WI38 (cell line): ENCODE results near the gene GBX1.

ENCODE experiments used
- H3K4me3 ChIP-seq: 2 replicates; pipeline ENCODE4 v1.5.1; 2011; ENCODE audit warnings: low read depth, mild to moderate bottlenecking, control low read depth, low read length
- TF ChIP-seq, protein P1 (sequence below): IDR thresholded peaks from 2 replicates; pipeline ENCODE4 v1.5.1; 2012; ENCODE audit warnings: low read depth, mild to moderate bottlenecking, control low read depth, low read length

The GBX1 gene

DNA sequence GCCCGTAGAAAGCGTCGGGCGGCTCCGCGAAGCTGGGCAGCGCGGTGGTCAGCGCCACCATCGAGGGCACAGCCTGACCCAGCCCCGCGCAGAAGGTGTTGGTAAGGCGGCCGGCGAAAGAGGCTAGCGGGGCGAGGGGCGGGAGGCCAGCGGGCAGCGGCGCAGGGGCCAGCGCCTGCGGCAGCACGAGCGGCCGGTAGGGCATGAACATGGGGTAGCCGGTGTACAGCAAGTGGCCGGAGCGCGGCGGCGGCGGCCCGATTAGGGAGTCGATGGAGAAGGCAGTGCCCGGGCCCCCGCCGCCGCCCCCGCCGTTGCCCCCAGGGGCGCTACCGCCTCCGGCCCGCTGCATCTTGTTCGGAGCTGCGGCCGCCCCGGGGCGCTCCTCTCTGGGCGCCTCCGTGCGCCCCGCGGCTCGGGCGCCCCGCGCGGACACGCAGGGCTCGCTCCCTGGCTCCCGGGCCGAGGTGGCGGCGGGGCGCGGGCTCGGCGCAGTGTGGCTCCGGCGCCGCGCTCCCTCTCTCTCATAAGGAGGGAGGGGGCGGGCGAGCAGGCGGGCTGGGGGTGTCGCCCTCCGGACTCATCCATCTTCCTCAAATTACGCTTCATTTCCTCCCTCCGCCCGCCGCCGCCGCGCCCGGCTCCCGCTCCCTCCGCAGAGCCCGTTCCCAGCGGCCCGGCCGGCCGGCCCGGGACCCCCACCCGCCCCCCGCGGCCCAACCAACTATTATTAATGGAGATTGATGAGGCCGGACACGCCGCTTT lies at the start of gene GBX1:
TSS of gene GBX1 (minus strand) at position 498 of the 765 bp plus-strand sequence. CDS start at position 352, 146 bp downstream.
- H3K4me3 ChIP-seq: no peak within 1 kb of the TSS
- TF ChIP-seq, protein P1, sequence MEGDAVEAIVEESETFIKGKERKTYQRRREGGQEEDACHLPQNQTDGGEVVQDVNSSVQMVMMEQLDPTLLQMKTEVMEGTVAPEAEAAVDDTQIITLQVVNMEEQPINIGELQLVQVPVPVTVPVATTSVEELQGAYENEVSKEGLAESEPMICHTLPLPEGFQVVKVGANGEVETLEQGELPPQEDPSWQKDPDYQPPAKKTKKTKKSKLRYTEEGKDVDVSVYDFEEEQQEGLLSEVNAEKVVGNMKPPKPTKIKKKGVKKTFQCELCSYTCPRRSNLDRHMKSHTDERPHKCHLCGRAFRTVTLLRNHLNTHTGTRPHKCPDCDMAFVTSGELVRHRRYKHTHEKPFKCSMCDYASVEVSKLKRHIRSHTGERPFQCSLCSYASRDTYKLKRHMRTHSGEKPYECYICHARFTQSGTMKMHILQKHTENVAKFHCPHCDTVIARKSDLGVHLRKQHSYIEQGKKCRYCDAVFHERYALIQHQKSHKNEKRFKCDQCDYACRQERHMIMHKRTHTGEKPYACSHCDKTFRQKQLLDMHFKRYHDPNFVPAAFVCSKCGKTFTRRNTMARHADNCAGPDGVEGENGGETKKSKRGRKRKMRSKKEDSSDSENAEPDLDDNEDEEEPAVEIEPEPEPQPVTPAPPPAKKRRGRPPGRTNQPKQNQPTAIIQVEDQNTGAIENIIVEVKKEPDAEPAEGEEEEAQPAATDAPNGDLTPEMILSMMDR: no peak

DNA sequence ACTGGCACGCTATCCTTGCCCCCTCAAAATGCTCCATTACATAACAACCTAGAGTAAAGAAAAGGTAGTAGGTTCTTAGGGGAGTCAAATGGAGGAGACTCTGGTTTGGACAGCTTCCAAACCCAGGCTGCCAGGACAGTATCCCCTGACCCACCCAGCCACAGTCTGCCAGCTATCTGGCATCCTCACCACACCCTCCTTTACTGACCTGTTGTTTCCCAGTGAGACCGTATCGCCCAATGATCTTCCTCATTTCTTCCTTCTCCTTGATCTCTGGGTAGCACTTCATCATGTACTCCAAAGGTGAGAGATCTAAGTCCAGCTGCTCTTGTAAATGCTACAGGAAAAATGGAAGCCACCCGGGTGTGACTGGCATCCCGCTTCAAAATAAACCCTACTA lies 47.9 kb upstream of the GBX1 start:
- TF ChIP-seq, protein P1: no peak
- no peak overlapping the region for H3K4me3 ChIP-seq

DNA sequence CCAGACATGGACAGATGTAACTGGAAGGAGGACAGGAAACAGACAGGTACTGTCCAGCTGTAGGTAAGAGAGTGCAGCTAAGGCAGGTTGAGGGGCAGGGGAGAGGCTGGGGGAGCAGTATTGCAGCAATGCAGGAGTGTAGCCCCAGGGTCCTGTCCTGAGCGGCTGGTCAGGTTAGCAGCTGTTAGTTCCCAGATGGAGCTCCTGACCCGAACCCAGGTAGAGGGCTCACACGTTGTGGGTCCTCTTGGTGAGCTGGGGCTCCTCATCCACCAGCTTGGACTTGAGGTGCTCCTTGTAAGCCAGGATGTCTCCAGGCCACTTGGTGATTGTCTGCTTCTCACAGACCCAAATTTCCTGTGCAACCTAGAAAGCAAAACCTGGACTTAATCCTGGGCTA lies 46.3 kb upstream of the GBX1 start:
- TF ChIP-seq, protein P1: no peak
- H3K4me3 ChIP-seq: no peak overlapping the region

DNA sequence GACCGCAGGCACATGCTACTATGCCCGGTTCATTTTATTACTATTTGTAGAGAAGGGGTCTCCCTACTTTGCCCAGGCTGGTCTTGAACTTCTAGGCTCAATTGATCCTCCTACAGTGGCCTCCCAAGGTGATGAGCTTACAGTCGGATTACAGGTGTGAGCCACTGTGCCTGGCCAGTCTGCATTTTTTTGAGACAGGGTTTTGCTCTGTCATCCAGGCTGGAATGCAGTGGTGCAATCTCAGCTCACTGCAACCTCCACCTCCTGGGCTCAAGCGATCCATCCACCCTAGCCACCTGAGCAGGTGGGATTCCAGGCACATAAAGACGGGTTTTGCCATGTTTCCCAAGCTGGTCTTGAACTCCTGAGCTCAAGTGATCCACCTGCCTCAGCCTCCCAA lies 45.1 kb upstream of the GBX1 start:
- TF ChIP-seq, protein P1: no peak
- H3K4me3 ChIP-seq: no peak overlapping the region

DNA sequence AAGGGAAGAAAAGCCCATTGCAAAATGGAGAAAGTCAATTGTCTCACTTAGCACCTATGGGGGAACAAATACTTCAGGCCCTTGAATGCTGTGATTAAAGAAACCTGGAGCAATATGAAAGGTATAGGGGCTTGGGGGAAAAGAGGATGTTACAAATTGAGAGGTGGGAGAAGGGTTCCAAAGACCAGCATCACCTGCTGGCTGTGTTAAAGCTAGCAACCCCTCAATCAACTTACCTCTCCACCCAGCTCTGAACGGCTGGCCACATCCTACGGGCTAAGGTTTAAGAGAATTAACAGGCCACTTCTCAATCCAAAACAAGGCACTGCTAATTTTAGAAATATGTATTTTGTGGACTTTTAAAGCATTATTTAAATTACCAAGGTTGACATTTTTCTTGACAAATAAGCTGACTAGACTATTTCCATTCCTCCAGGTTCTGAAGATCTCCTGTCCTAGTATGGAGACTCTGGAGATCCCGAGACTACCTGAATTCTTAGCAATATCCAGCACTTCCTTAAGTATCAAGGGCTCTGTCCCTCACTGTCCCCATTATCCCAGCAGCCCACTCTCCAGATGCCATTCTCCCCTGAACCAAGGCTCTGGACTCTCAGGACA lies 43.8 kb upstream of the GBX1 start:
- no peak overlapping the region for H3K4me3 ChIP-seq
- TF ChIP-seq, protein P1: no peak

DNA sequence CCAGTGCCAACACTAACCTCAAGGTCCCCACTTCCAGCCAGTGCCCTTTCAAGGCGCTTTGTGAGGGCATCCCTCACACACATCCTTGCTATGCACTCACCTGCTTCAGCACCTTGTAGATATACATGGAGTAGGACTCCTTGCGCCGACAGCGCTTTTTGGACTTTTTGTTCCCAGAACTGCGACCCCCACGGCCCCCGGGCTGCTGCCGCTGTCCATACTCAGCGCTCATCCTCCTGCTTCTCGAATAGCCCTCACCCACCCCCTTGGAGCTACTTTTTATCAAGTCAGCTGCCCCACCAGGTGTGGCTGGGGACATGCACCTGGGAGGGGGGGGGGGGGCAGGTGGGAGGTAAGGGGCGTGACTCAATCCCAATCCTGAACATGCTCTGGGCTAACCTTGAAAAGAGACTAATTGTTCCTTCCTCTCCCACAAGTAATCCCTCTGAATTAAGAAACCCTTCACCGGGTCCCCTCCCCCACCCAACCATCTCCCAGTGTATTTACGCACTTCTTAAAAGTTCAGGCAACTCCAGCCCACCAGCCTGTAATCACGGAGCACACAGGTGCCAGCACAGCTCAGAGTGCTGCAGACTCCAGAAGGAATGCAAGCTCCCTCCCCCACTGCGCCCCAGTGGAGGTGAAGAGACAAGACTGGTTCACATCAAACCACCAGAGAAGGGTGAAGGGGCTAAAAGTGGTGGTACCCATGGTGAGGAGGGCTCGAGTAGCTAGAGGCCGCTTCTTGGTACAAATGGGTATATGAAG lies 42.8 kb upstream of the GBX1 start, which contains the start of gene H2BK1:
TSS of gene H2BK1 (minus strand) at position 402 of the 768 bp plus-strand sequence. CDS start at position 232, 170 bp downstream.
- TF ChIP-seq, protein P1: no peak

DNA sequence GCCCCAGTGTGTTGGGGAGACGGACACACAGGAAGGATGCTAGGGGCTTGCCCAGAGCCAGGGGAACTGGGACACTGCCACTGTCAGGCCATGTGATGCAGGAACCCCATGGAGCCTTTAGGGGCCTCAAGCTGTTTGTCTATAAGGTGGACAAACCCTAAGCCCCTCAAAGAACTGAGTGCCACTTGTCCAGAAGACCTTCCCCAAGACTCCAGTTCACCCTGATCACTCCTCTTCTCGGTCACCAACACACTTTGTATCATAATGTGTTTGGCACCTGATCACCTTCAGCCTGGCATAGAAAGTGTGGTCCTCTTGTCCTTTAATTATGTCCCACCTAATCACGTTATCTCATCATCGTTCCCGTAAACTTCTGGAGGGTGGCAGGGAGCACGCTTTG lies 42.1 kb upstream of the GBX1 start:
- H3K4me3 ChIP-seq: no peak overlapping the region
- TF ChIP-seq, protein P1: no peak

More for the DNA sequence above, 42.8 kb upstream of the GBX1 start, which contains the start of gene H2BK1:
- no peak within 1 kb of the TSS for H3K4me3 ChIP-seq
